IMR-90 (cell line): ENCODE results near the gene KRTAP10-10. TPM values are rescaled to one million over a fixed set of nuclear protein-coding genes. Genes with fewer than 3 reads are reported as not detected.
A peak's percentile ranks its signal among the peaks of the same experiment; 100 is the strongest.

Source experiments
- ATAC-seq: fragments of 200-7000 bp; cut with Tn5 transposase; 2 replicates; pipeline ENCODE4 v1.9.1; 2020; ENCODE audit warnings: low read depth, mild to moderate bottlenecking, moderate library complexity
- BruUV-seq: library from RNA; stranded (reverse); fragments of 400-500 nt; replicated peaks from 2 replicates; lab custom pipeline; 2021; lab: Mats Ljungman, UMichigan
- CTCF ChIA-PET: fragments of 300-600 bp; formaldehyde crosslinking; extraction: SDS; loops from one replicate; lab custom pipeline; 2021; ENCODE audit warnings: antibody characterized with exemption; lab: Yijun Ruan, JAX
- POLR2A ChIA-PET: fragments of 300-600 bp; sonication (Branson Sonifier 250); formaldehyde crosslinking; loops from one replicate; lab custom pipeline; 2022; ENCODE audit warnings: antibody characterized with exemption; ENCODE audit not compliant: unreplicated experiment; lab: Charles Lee
- DNase-seq: peaks from one replicate; pipeline ENCODE4 v3.0.0; 2013
- H2AFZ ChIP-seq: replicated peaks from 2 replicates; pipeline ENCODE3; 2013; ENCODE audit warnings: low read length, mild to moderate bottlenecking; ENCODE audit not compliant: poor library complexity
- H2AK5ac ChIP-seq: 2 replicates; pipeline ENCODE4 v1.6.1; 2013; ENCODE audit warnings: low read depth, low read length, inconsistent platforms
- H2AK9ac ChIP-seq: replicated peaks from 2 replicates; pipeline ENCODE3; 2013; ENCODE audit warnings: mild to moderate bottlenecking, low read depth, low read length, moderate library complexity; ENCODE audit not compliant: poor library complexity
- H2BK120ac ChIP-seq: 2 replicates; pipeline ENCODE4 v1.6.1; 2013; ENCODE audit warnings: low read depth, low read length, inconsistent platforms
- H2BK15ac ChIP-seq: 3 replicates; pipeline ENCODE4 v1.6.1; 2013; ENCODE audit warnings: low read depth, low read length, inconsistent platforms
- H2BK20ac ChIP-seq: 2 replicates; pipeline ENCODE4 v1.6.1; 2013; ENCODE audit warnings: low read depth, mild to moderate bottlenecking, inconsistent platforms, low read length, moderate library complexity
- H2BK5ac ChIP-seq: 2 replicates; pipeline ENCODE4 v1.6.1; 2013; ENCODE audit warnings: mild to moderate bottlenecking, low read depth, low read length, inconsistent platforms; ENCODE audit not compliant: poor library complexity, severe bottlenecking
- H3K14ac ChIP-seq: replicated peaks from 2 replicates; pipeline ENCODE4 v1.6.1; 2013; ENCODE audit warnings: low read depth, low read length, inconsistent platforms
- H3K18ac ChIP-seq: 2 replicates; pipeline ENCODE4 v1.6.1; 2013; ENCODE audit warnings: low read depth, low read length, control low read depth
- H3K23ac ChIP-seq: 2 replicates; pipeline ENCODE4 v1.6.1; 2013; ENCODE audit warnings: low read depth, low read length, inconsistent platforms
- H3K27ac ChIP-seq: 2 replicates; pipeline ENCODE4 v1.5.1; 2013; ENCODE audit warnings: mild to moderate bottlenecking, control low read depth, low read length; ENCODE audit not compliant: insufficient read depth
- H3K27me3 ChIP-seq: 2 replicates; pipeline ENCODE4 v1.6.1; 2013; ENCODE audit warnings: low read length; ENCODE audit not compliant: control insufficient read depth, insufficient read depth
- H3K36me3 ChIP-seq: 2 replicates; pipeline ENCODE4 v1.6.1; 2013; ENCODE audit warnings: low read length, mixed read lengths; ENCODE audit not compliant: control insufficient read depth, insufficient read depth
- H3K4ac ChIP-seq: 2 replicates; pipeline ENCODE4 v1.6.1; 2013; ENCODE audit warnings: low read depth, low read length, inconsistent platforms
- H3K4me1 ChIP-seq: 2 replicates; pipeline ENCODE4 v1.6.1; 2013; ENCODE audit warnings: low read length, mixed read lengths; ENCODE audit not compliant: control insufficient read depth, insufficient read depth
- H3K4me2 ChIP-seq: 2 replicates; pipeline ENCODE4 v1.6.1; 2013; ENCODE audit warnings: low read depth, mild to moderate bottlenecking, control low read depth, low read length, moderate library complexity
- H3K4me3 ChIP-seq: 2 replicates; pipeline ENCODE4 v1.5.1; 2013; ENCODE audit warnings: low read depth, mild to moderate bottlenecking, control low read depth, low read length, moderate library complexity; ENCODE audit not compliant: insufficient read depth
- H3K56ac ChIP-seq: 2 replicates; pipeline ENCODE4 v1.6.1; 2013; ENCODE audit warnings: low read length, inconsistent platforms; ENCODE audit not compliant: insufficient read depth; ENCODE audit errors: extremely low read depth
- H3K79me1 ChIP-seq, 2 experiments: 2 replicates each; pipeline ENCODE4 v1.6.1; 2013; ENCODE audit warnings: low read length in 2 of 2, inconsistent platforms in 1 of 2, low read depth in 1 of 2
- H3K9ac ChIP-seq: 2 replicates; pipeline ENCODE4 v1.6.1; 2013; ENCODE audit warnings: low read depth, low read length, control low read depth
- H3K9me1 ChIP-seq: 2 replicates; pipeline ENCODE4 v1.6.1; 2013; ENCODE audit warnings: low read length, inconsistent platforms; ENCODE audit not compliant: insufficient read depth
- H3K9me3 ChIP-seq: 2 replicates; pipeline ENCODE4 v1.6.1; 2013; ENCODE audit warnings: low read length; ENCODE audit not compliant: control insufficient read depth, insufficient read depth
- H4K20me1 ChIP-seq: 2 replicates; pipeline ENCODE4 v1.6.1; 2013; ENCODE audit warnings: low read length, inconsistent platforms; ENCODE audit not compliant: insufficient read depth
- H4K5ac ChIP-seq: 2 replicates; pipeline ENCODE4 v1.6.1; 2013; ENCODE audit warnings: mild to moderate bottlenecking, low read depth, low read length, control low read depth
- H4K8ac ChIP-seq, 2 experiments: 2 replicates each; pipeline ENCODE4 v1.6.1; 2013; ENCODE audit warnings: low read depth in 2 of 2, low read length in 2 of 2, control low read depth in 1 of 2, inconsistent platforms in 1 of 2
- H4K91ac ChIP-seq: 2 replicates; pipeline ENCODE4 v1.6.1; 2013; ENCODE audit warnings: low read depth, low read length, inconsistent platforms; ENCODE audit not compliant: insufficient read depth
- CHD1 ChIP-seq: IDR thresholded peaks from 2 replicates; pipeline ENCODE4 v1.6.1; 2012; ENCODE audit warnings: low read depth, low read length, improper control_type of control experiment
- CTCF ChIP-seq: conservative IDR thresholded peaks from 2 replicates; pipeline ENCODE4 v1.5.1; 2012; ENCODE audit warnings: mild to moderate bottlenecking, low read depth, low read length, improper control_type of control experiment
- MAFK ChIP-seq: IDR thresholded peaks from 2 replicates; pipeline ENCODE4 v1.6.1; 2012; ENCODE audit warnings: low read depth, low read length, improper control_type of control experiment
- MXI1 ChIP-seq: IDR thresholded peaks from 2 replicates; pipeline ENCODE4 v1.6.1; 2012; ENCODE audit warnings: low read depth, mild to moderate bottlenecking, low read length, moderate library complexity, borderline replicate concordance
- RCOR1 ChIP-seq: IDR thresholded peaks from 2 replicates; pipeline ENCODE4 v1.6.1; 2012; ENCODE audit warnings: mild to moderate bottlenecking, low read length, improper control_type of control experiment; ENCODE audit not compliant: insufficient replicate concordance
- USF2 ChIP-seq: fragments of 150-350 bp; IDR thresholded peaks from 2 replicates; pipeline ENCODE4 v1.6.1; 2017; ENCODE audit warnings: mild to moderate bottlenecking, antibody characterized with exemption, low read length, low read depth
- WGBS, 2 experiments: methylation state at CpG; one replicate each; pipeline versions ENCODE4 v1.1.5 to v1.1.7; 2013; ENCODE audit warnings: missing lambda C conversion rate in 2 of 2; ENCODE audit not compliant: insufficient read length in 1 of 2; ENCODE audit errors: extremely low coverage in 2 of 2; 5-methylcytosine and 5-hydroxymethylcytosine counted together
- dilution Hi-C: fragments of 300-500 bp; cut with HindIII; formaldehyde crosslinking; loops from one replicate; pipeline ENCODE4 v1.14.3; 2018; ENCODE audit warnings: low sequenced_read_pairs; ENCODE audit not compliant: unreplicated experiment
- in situ Hi-C: fragments of 300-500 bp; cut with MboI; formaldehyde crosslinking; loops from 3 replicates; pipeline ENCODE4 v1.14.3; 2019; ENCODE audit warnings: low sequenced_read_pairs, inconsistent platforms, mixed read lengths
- intact Hi-C: fragments of 100-400 bp; cut with micrococcal nuclease; formaldehyde crosslinking; loops from 2 replicates; pipeline ENCODE4 v1.10.0; 2022
- polyA plus RNA-seq, 3 experiments: library from polyadenylated mRNA; depleted of rRNA; stranded (reverse); fragments of >200 nt; gene quantifications; 2 replicates each; pipeline ENCODE4 v1.2.3, GENCODE V29; 2012; ENCODE audit warnings: low replicate concordance in 1 of 3
- total RNA-seq: library from RNA; depleted of rRNA; stranded (reverse); fragments of >200 nt; gene quantifications from 2 replicates; pipeline ENCODE4 v1.2.3, GENCODE V29; 2012

Gene KRTAP10-10
- total and polyA plus RNA-seq, 2 of the 4 experiments (the other 2 are of a cell fraction) = not detected

GRCh38 chr21:44592446-44593311 is 44.5 kb upstream of the KRTAP10-10 start, which contains the start of gene KRTAP10-6 (continued):
- TF ChIP-seq CHD1 = no peak

GRCh38 chr21:44593598-44594405 is 43.4 kb upstream of the KRTAP10-10 start:
- no peak overlapping the region for H3K4ac ChIP-seq
- no peak overlapping the region for H3K27ac ChIP-seq
- H3K27me3 ChIP-seq = peaks cover 4% of the 10 kb centered on the region; the same call in 1 of the 2 replicates
- H3K4me1 ChIP-seq = no peaks in the 10 kb centered on the region
- no TSS peak for BruUV-seq
- no peak overlapping the region for H3K18ac ChIP-seq
- WGBS, 2 experiments = 78% methylated on average over 4 of the region's 20 CpGs; no CpG with 5 or more reads in 1 of the 2 experiments
- H3K36me3 ChIP-seq = no peaks in the 10 kb centered on the region
- no peaks in the 10 kb centered on the region for H3K9me1 ChIP-seq
- intact Hi-C loops = no loop called here
- H3K4me2 ChIP-seq = no peak overlapping the region
- no peak overlapping the region for H4K5ac ChIP-seq
- no peak overlapping the region for H2BK20ac ChIP-seq
- H3K9ac ChIP-seq = no peak overlapping the region
- H2AFZ ChIP-seq = peak overlapping the region; percentile 8
- H4K8ac ChIP-seq = no peak overlapping the region
- no peak overlapping the region for H2BK15ac ChIP-seq
- H3K4me3 ChIP-seq = no peak overlapping the region
- H3K56ac ChIP-seq = no peak overlapping the region
- H3K79me1 ChIP-seq = no peaks in the 10 kb centered on the region
- no peak overlapping the region for H2BK5ac ChIP-seq
- no peak overlapping the region for H3K23ac ChIP-seq
- no peak overlapping the region for H2AK5ac ChIP-seq
- dilution Hi-C loops = no loop called here
- H3K9me3 ChIP-seq = no peaks in the 10 kb centered on the region
- H2AK9ac ChIP-seq = no peak overlapping the region
- POLR2A ChIA-PET = no interaction called here
- no peak overlapping the region for H2BK120ac ChIP-seq
- no peak overlapping the region for H3K14ac ChIP-seq
- peak; percentile 12 for DNase-seq
- no peak overlapping the region for H4K91ac ChIP-seq
- no peaks in the 10 kb centered on the region for H4K20me1 ChIP-seq
- ATAC-seq = peak; percentile 73
- CTCF ChIA-PET = no interaction called here
- in situ Hi-C loops = no loop called here
- no peak for TF ChIP-seq MAFK
- TF ChIP-seq RCOR1 = no peak
- TF ChIP-seq CTCF = no peak
- no peak for TF ChIP-seq USF2
- no peak for TF ChIP-seq MXI1
